SK-N-SH (cell line): ENCODE data around the gene FDXR. TPM values are rescaled to one million over a fixed set of nuclear protein-coding genes. Genes with fewer than 3 reads are reported as not detected.
A peak's percentile ranks its signal among the peaks of the same experiment; 100 is the strongest.

ENCODE experiments used
- CTCF ChIA-PET: fragments of 300-600, 350-600 bp; formaldehyde crosslinking; extraction: SDS; loops from one replicate; lab custom pipeline; 2021; lab: Yijun Ruan, JAX
- POLR2A ChIA-PET: fragments of 350-600 bp; sonication (Branson Sonifier 250); formaldehyde crosslinking; extraction: SDS; loops from one replicate; lab custom pipeline; 2020; ENCODE audit warnings: antibody characterized with exemption, inconsistent platforms; lab: Yijun Ruan, JAX
- DNase-seq: peaks from one replicate; pipeline ENCODE4 v3.0.0; 2012
- H2AFZ ChIP-seq: fragments of 200-600 bp; sonication (generic); 2 replicates; pipeline ENCODE4 v1.8.1; 2016; ENCODE audit warnings: antibody characterized with exemption, mild to moderate bottlenecking, low read depth
- H3F3A ChIP-seq: fragments of 200-600 bp; sonication (generic); replicated peaks from 2 replicates; pipeline ENCODE3; 2016; ENCODE audit warnings: antibody characterized with exemption, mild to moderate bottlenecking; ENCODE audit not compliant: insufficient read depth
- H3K27ac ChIP-seq, 2 experiments: fragments of 200-500 bp in 1 of 2; fragments of 200-600 bp in 1 of 2; sonication (Bioruptor generic) in 1 of 2; sonication (generic), shearing (Covaris generic) in 1 of 2; 2 replicates each; pipeline versions ENCODE4 v1.5.1 to v1.6.1; 2014 to 2016; ENCODE audit warnings: low read depth in 2 of 2, inconsistent platforms in 1 of 2, low read length in 1 of 2, mild to moderate bottlenecking in 1 of 2, mixed read lengths in 1 of 2
- H3K27me3 ChIP-seq: fragments of 200-600 bp; sonication (generic), shearing (Covaris generic); 2 replicates; pipeline ENCODE4 v1.6.1; 2016; ENCODE audit warnings: mixed run types; ENCODE audit not compliant: insufficient read depth
- H3K36me3 ChIP-seq, 2 experiments: fragments of 200-500 bp in 1 of 2; fragments of 200-600 bp in 1 of 2; sonication (Bioruptor generic) in 1 of 2; sonication (generic) in 1 of 2; replicated peaks in 1 of 2; 2 replicates each; pipeline versions ENCODE3 to v1.5.1; 2014 to 2016; ENCODE audit warnings: low read length in 1 of 2, mild to moderate bottlenecking in 1 of 2; ENCODE audit not compliant: insufficient read depth in 2 of 2, control insufficient read depth in 1 of 2
- H3K4me1 ChIP-seq, 2 experiments: fragments of 200-500 bp in 1 of 2; fragments of 200-600 bp in 1 of 2; sonication (Bioruptor generic) in 1 of 2; sonication (generic), shearing (Covaris generic) in 1 of 2; 2 replicates each; pipeline versions ENCODE4 v1.5.1 to v1.6.1; 2014 to 2016; ENCODE audit warnings: low read depth in 1 of 2, low read length in 1 of 2, mixed run types in 1 of 2; ENCODE audit not compliant: insufficient read depth in 2 of 2, control insufficient read depth in 1 of 2
- H3K4me2 ChIP-seq: fragments of 200-600 bp; sonication (generic), shearing (Covaris generic); 2 replicates; pipeline ENCODE4 v1.6.1; 2017; ENCODE audit warnings: mixed run types
- H3K4me3 ChIP-seq, 2 experiments: fragments of 200-500 bp in 1 of 2; fragments of 200-600 bp in 1 of 2; sonication (Bioruptor generic) in 1 of 2; sonication (generic), shearing (Covaris generic) in 1 of 2; 2 replicates each; pipeline versions ENCODE4 v1.5.1 to v1.8.1; 2014 to 2016; ENCODE audit warnings: low read depth in 2 of 2, inconsistent platforms in 1 of 2, low read length in 1 of 2, mild to moderate bottlenecking in 1 of 2, mixed read lengths in 1 of 2, moderate library complexity in 1 of 2
- H3K79me2 ChIP-seq: fragments of 200-600 bp; sonication (generic); 2 replicates; pipeline ENCODE4 v1.8.1; 2017; ENCODE audit warnings: mild to moderate bottlenecking; ENCODE audit not compliant: insufficient read depth
- H3K9ac ChIP-seq: fragments of 200-600 bp; sonication (generic); 2 replicates; pipeline ENCODE4 v1.6.1; 2017; ENCODE audit warnings: mixed run types
- H3K9me2 ChIP-seq: fragments of 200-600 bp; sonication (generic); 2 replicates; pipeline ENCODE4 v1.6.1; 2017; ENCODE audit warnings: mixed run types
- H3K9me3 ChIP-seq: fragments of 200-600 bp; sonication (generic); 2 replicates; pipeline ENCODE4 v1.6.1; 2017; ENCODE audit warnings: mixed run types, mild to moderate bottlenecking, moderate library complexity
- H4K20me1 ChIP-seq: fragments of 200-600 bp; sonication (generic); 2 replicates; pipeline ENCODE4 v1.6.1; 2017; ENCODE audit warnings: mild to moderate bottlenecking, mixed run types; ENCODE audit not compliant: insufficient read depth
- CHD2 ChIP-seq: fragments of 150-350 bp; IDR thresholded peaks from 2 replicates; pipeline ENCODE4 v1.6.1; 2018; ENCODE audit warnings: low read length; ENCODE audit not compliant: partially characterized antibody
- EP300 ChIP-seq, 2 experiments: IDR thresholded peaks; 2 replicates each; pipeline versions ENCODE4 v1.4.0 to v1.6.1; 2012; ENCODE audit warnings: borderline replicate concordance in 1 of 2, low read depth in 1 of 2, low read length in 1 of 2
- EZH2phosphoT487 ChIP-seq: fragments of 200-600 bp; sonication (generic); IDR thresholded peaks from 2 replicates; pipeline ENCODE4 v1.6.1; 2017; ENCODE audit warnings: low read depth, mixed run types, mild to moderate bottlenecking, antibody characterized with exemption, moderate library complexity, borderline replicate concordance
- FOSL2 ChIP-seq: IDR thresholded peaks from 2 replicates; pipeline ENCODE4 v1.4.0; 2012; ENCODE audit warnings: low read depth, mild to moderate bottlenecking, moderate library complexity, borderline replicate concordance
- FOXJ3 ChIP-seq: sonication (generic); formaldehyde crosslinking; IDR thresholded peaks from 2 replicates; pipeline ENCODE4 v1.5.1; 2020; ENCODE audit warnings: mild to moderate bottlenecking, missing genetic modification reagents
- GABPA ChIP-seq: IDR thresholded peaks from 2 replicates; pipeline ENCODE4 v1.4.0; 2012; ENCODE audit warnings: low read depth, mild to moderate bottlenecking
- MEF2A ChIP-seq: IDR thresholded peaks from 2 replicates; pipeline ENCODE4 v1.4.0; 2012; ENCODE audit warnings: low read depth, borderline replicate concordance
- MXI1 ChIP-seq: IDR thresholded peaks from 2 replicates; pipeline ENCODE4 v1.6.1; 2012; ENCODE audit warnings: mild to moderate bottlenecking, low read depth, low read length, improper control_type of control experiment
- NFIC ChIP-seq: IDR thresholded peaks from 2 replicates; pipeline ENCODE4 v1.4.0; 2012; ENCODE audit warnings: borderline replicate concordance
- POLR2AphosphoS5 ChIP-seq: IDR thresholded peaks from 2 replicates; pipeline ENCODE4 v1.6.1; 2012; ENCODE audit warnings: low read depth, low read length
- RAD21 ChIP-seq: IDR thresholded peaks from 2 replicates; pipeline ENCODE4 v1.6.1; 2012; ENCODE audit warnings: mild to moderate bottlenecking, low read length
- RFX5 ChIP-seq: IDR thresholded peaks from 2 replicates; pipeline ENCODE4 v1.6.1; 2012; ENCODE audit warnings: mild to moderate bottlenecking, improper control_type of control experiment, low read length
- RXRA ChIP-seq: IDR thresholded peaks from 2 replicates; pipeline ENCODE4 v1.4.0; 2012; ENCODE audit warnings: low read depth, mild to moderate bottlenecking, borderline replicate concordance
- SIN3A ChIP-seq: IDR thresholded peaks from 2 replicates; pipeline ENCODE4 v1.6.1; 2012; ENCODE audit warnings: low read depth, mild to moderate bottlenecking, low read length, moderate library complexity, borderline replicate concordance
- SMC3 ChIP-seq: IDR thresholded peaks from 2 replicates; pipeline ENCODE4 v1.6.1; 2012; ENCODE audit warnings: low read depth, low read length, improper control_type of control experiment
- TEAD4 ChIP-seq: IDR thresholded peaks from 2 replicates; pipeline ENCODE4 v1.4.0; 2012; ENCODE audit warnings: mild to moderate bottlenecking, borderline replicate concordance; ENCODE audit not compliant: insufficient read depth
- YY1 ChIP-seq: IDR thresholded peaks from 2 replicates; pipeline ENCODE4 v1.4.0; 2012; ENCODE audit warnings: low read depth, mild to moderate bottlenecking
- WGBS: methylation state at CpG from one replicate; pipeline ENCODE4 v1.1.6; 2017; ENCODE audit warnings: low lambda C conversion rate; 5-methylcytosine and 5-hydroxymethylcytosine counted together
- polyA plus RNA-seq, 3 experiments: library from polyadenylated mRNA; depleted of rRNA; stranded (reverse); fragments of >200 nt; gene quantifications; 2 replicates each; pipeline ENCODE4 v1.2.3, GENCODE V29; 2012
- TF ChIP-seq, protein P1 (sequence below): IDR thresholded peaks from 2 replicates; pipeline ENCODE4 v1.4.0; 2012; ENCODE audit warnings: low read depth, borderline replicate concordance
- TF ChIP-seq, protein P2 (sequence below): IDR thresholded peaks from 2 replicates; pipeline ENCODE4 v1.4.0; 2012; ENCODE audit warnings: low read depth

FDXR gene
- polyA plus RNA-seq, 1 of the 3 experiments (the other 2 are of a cell fraction): 86.7 TPM

DNA sequence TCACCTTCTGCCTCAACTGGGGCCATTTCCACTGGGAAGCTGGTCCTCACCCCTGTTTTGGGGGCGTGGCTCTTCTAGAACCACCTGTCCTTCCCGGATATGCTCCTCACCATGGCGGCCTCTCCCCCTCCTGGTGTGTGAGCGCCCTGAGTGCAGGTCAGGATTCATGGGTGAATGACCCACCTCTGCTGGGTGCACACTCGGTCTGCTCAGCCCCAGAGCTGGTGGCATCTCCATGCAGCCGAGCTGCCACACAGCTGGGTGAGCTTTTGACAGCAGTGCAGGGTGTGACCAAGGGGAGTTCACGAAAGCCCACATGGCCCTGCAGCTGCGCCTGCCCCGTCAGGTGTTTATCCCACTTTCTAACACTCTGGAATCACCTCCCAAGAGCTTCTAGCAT is 40.4 kb downstream of the FDXR start (continued):
- TF ChIP-seq EP300 (IDR thresholded peaks at IDR 0.05; ENCODE audit: borderline replicate concordance in 1 of 2, low read depth in 1 of 2, low read length in 1 of 2) (no peak), RXRA (no peak), MXI1 (no peak), POLR2AphosphoS5 (no peak), RFX5 (no peak), SMC3 (no peak), RAD21 (no peak), SIN3A (no peak), FOSL2 (no peak)
- TF ChIP-seq, protein P1, sequence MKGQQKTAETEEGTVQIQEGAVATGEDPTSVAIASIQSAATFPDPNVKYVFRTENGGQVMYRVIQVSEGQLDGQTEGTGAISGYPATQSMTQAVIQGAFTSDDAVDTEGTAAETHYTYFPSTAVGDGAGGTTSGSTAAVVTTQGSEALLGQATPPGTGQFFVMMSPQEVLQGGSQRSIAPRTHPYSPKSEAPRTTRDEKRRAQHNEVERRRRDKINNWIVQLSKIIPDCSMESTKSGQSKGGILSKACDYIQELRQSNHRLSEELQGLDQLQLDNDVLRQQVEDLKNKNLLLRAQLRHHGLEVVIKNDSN: no peak

DNA sequence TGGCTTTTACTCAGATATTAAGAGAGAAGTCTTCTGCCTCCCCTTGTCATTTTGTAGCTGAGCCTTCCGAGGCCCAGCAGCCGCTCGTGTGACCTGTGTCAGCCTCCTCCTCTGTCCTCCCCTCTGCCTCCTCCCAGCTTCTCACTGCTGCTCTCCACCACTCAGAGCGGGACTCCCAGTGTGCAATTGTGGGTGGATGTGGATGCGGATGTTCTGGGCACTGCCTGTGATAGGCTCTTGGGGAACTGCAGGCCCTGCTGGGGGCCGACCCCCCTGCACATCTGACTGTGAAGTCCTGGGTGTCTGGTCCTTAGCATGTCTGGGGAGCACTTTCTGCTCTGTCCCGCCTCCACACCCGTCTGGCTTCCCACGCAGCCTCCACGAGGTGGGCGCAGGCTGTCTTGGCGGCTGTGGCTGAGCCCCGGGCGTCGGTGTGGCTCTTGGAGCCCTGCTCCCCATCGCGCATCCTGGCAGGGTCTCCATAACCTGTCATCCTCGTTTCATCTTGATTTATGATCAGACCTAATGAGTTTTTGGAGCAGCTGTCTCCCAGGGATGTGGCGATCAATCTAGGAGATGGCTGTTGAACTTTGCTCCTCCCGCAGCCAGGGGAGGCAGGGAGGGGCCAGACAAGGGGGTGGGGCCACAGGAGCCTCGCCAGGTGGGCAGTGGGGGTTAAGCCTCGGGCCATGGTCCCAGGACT is 41.2 kb downstream of the FDXR start:
- ChIA-PET POLR2A (interaction anchor here (1.2 to 1.4 kb wide), 2 partner anchors 9 to 12 kb away, joined by 3 read pairs; no protein-coding TSS in a partner anchor), CTCF (interaction anchor here (0.7 to 98.1 kb wide), 3 partner anchors 26 to 40 kb away, joined by 4 to 3869 read pairs (median 77); partner anchors contain the start of genes FDXR and GRIN2C)
- no peak overlapping the region for H3K4me3 ChIP-seq
- no peaks in the 10 kb centered on the region for H3K27me3 ChIP-seq
- 0 out of 2 replicates have a peak, but pooled peaks cover 3% of the 10 kb centered on the region for H4K20me1 ChIP-seq
- no peaks in the 10 kb centered on the region for H3K79me2 ChIP-seq
- peaks cover 0 to 15% of the 10 kb centered on the region in 2 experiments for H3K36me3 ChIP-seq
- DNase-seq: peak; percentile 60
- no peaks in the 10 kb centered on the region for H3K9me2 ChIP-seq
- H3K27ac ChIP-seq: no peak overlapping the region
- H2AFZ ChIP-seq: no peak overlapping the region
- peaks cover 12 to 15% of the 10 kb centered on the region in 2 experiments; a peak in 3 of 4 replicates for H3K4me1 ChIP-seq
- H3F3A ChIP-seq: peaks cover 3% of the 10 kb centered on the region
- WGBS: 84% methylated on average over 22 of the region's 22 CpGs
- no peak for TF ChIP-seq FOSL2
- TF ChIP-seq RFX5: no peak
- TF ChIP-seq RXRA: no peak
- no peak for TF ChIP-seq GABPA
- no peak for TF ChIP-seq MEF2A
- no peak for TF ChIP-seq RAD21
- no peak for TF ChIP-seq POLR2AphosphoS5
- no peak for TF ChIP-seq CHD2
- TF ChIP-seq FOXJ3 (CRISPR knock-in tag): no peak
- TF ChIP-seq, protein P2, sequence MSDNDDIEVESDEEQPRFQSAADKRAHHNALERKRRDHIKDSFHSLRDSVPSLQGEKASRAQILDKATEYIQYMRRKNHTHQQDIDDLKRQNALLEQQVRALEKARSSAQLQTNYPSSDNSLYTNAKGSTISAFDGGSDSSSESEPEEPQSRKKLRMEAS: no peak
- TF ChIP-seq NFIC: no peak
- TF ChIP-seq SIN3A: no peak
- no peak for TF ChIP-seq TEAD4
- TF ChIP-seq YY1: no peak
- TF ChIP-seq EZH2phosphoT487: no peak
- no peaks in the 10 kb centered on the region for H3K9me3 ChIP-seq
- no peak overlapping the region for H3K4me2 ChIP-seq
- H3K9ac ChIP-seq: no peak overlapping the region
